Chondrocyte (in vitro differentiated cells): Measurements from ENCODE around the gene MFSD2A. TPM values are rescaled to one million over a fixed set of nuclear protein-coding genes. Genes with fewer than 3 reads are reported as not detected.
"Not testable (repeated sequence)": the region's sequence is repeated elsewhere in the genome, so short reads cannot be mapped to it uniquely, and the experiment has no call there.

Source experiments
- DNase-seq: peaks from one replicate; pipeline ENCODE4 v3.0.0; 2021; ENCODE audit warnings: mixed read lengths, low spot score
- H3K27ac Mint-ChIP-seq: one replicate; pipeline ENCODE4 v1.8.0; 2021; ENCODE audit warnings: mild to moderate bottlenecking, moderate library complexity, mixed read lengths; ENCODE audit not compliant: unreplicated experiment
- H3K27me3 Mint-ChIP-seq: 2 replicates; pipeline ENCODE4 v1.8.0; 2021; ENCODE audit warnings: low read depth, mixed read lengths
- H3K36me3 Mint-ChIP-seq: 2 replicates; pipeline ENCODE4 v1.8.0; 2021; ENCODE audit warnings: low read depth, mixed read lengths
- H3K4me1 Mint-ChIP-seq: 2 replicates; pipeline ENCODE4 v1.8.0; 2021; ENCODE audit warnings: low read depth, mild to moderate bottlenecking, mixed read lengths
- H3K4me3 Mint-ChIP-seq: one replicate; pipeline ENCODE4 v1.8.0; 2021; ENCODE audit warnings: mild to moderate bottlenecking, moderate library complexity, mixed read lengths; ENCODE audit not compliant: unreplicated experiment
- H3K9me3 Mint-ChIP-seq: 2 replicates; pipeline ENCODE4 v1.8.0; 2021; ENCODE audit warnings: low read depth, mixed read lengths
- total RNA-seq: library from RNA; stranded (reverse); gene quantifications from 3 replicates; pipeline ENCODE4 v1.2.1, GENCODE V29; 2021
- TF ChIP-seq, protein P1 (sequence below): fragments of 200-600 bp; sonication (generic); IDR thresholded peaks from 2 replicates; pipeline ENCODE4 v1.5.0; 2021; ENCODE audit warnings: antibody characterized with exemption, mild to moderate bottlenecking, moderate library complexity

The MFSD2A gene
- total RNA-seq, 1 donor from 2014 or later: 1.4 TPM

DNA sequence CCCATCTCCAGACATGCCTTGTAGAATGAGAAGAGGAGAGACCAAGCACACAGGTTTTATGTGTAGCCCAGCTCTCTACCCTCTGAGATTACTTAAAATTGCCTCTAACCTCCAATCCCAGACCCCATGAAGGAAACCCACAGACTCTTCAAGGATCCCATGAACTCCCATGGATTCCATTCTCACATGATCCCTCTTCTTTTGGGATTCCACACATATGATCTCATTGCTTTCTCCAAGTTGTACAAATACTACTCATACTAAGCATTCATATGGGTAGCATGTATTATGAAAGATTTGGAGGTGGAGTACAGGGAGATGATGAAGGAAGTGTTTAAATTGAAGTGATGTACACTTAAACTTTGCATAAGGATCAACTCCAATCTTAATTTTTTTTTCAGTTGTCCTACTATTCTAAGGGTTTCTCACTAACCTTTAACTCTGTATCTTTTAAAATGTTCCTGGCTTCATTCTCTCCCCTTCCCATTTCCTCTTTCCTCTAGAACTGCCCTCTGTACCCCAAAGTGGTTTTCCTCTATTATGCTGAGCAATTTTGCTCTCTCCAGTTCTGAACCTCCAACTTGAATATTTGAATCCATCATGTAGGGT, 41.6 kb downstream of the MFSD2A start:
- DNase-seq: no peak
- H3K9me3 Mint-ChIP-seq: no peaks in the 10 kb centered on the region
- no peaks in the 10 kb centered on the region for H3K36me3 Mint-ChIP-seq
- no peak overlapping the region for H3K4me3 Mint-ChIP-seq
- no peak overlapping the region for H3K27ac Mint-ChIP-seq
- H3K27me3 Mint-ChIP-seq: no peaks in the 10 kb centered on the region
- no peaks in the 10 kb centered on the region for H3K4me1 Mint-ChIP-seq
- TF ChIP-seq, protein P1, sequence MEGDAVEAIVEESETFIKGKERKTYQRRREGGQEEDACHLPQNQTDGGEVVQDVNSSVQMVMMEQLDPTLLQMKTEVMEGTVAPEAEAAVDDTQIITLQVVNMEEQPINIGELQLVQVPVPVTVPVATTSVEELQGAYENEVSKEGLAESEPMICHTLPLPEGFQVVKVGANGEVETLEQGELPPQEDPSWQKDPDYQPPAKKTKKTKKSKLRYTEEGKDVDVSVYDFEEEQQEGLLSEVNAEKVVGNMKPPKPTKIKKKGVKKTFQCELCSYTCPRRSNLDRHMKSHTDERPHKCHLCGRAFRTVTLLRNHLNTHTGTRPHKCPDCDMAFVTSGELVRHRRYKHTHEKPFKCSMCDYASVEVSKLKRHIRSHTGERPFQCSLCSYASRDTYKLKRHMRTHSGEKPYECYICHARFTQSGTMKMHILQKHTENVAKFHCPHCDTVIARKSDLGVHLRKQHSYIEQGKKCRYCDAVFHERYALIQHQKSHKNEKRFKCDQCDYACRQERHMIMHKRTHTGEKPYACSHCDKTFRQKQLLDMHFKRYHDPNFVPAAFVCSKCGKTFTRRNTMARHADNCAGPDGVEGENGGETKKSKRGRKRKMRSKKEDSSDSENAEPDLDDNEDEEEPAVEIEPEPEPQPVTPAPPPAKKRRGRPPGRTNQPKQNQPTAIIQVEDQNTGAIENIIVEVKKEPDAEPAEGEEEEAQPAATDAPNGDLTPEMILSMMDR: no peak

DNA sequence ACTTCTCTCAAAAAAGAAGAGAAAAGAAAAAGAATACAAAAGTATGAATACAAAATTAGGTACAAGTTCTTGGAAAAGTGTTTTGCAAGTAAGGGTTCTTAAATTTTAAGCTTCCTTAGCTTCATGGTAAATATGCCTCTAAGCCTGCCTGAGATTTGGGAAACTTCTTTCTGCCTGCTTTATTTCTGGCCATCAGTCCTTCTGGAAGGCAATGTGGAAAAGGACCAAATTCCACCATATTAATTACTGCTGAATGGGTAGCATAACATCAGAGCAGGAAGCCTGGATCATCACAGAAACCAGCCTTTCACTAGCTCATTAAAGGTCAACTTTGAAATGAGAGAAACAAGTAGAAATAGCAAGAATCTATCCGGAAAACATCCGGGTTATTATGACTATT, 46.5 kb downstream of the MFSD2A start:
- H3K4me3 Mint-ChIP-seq: no peak overlapping the region
- no peaks in the 10 kb centered on the region for H3K27me3 Mint-ChIP-seq
- peaks cover 8% of the 10 kb centered on the region for H3K4me1 Mint-ChIP-seq
- no peak for DNase-seq
- TF ChIP-seq, protein P1: no peak
- no peaks in the 10 kb centered on the region for H3K36me3 Mint-ChIP-seq
- no peak overlapping the region for H3K27ac Mint-ChIP-seq
- H3K9me3 Mint-ChIP-seq: no peaks in the 10 kb centered on the region

DNA sequence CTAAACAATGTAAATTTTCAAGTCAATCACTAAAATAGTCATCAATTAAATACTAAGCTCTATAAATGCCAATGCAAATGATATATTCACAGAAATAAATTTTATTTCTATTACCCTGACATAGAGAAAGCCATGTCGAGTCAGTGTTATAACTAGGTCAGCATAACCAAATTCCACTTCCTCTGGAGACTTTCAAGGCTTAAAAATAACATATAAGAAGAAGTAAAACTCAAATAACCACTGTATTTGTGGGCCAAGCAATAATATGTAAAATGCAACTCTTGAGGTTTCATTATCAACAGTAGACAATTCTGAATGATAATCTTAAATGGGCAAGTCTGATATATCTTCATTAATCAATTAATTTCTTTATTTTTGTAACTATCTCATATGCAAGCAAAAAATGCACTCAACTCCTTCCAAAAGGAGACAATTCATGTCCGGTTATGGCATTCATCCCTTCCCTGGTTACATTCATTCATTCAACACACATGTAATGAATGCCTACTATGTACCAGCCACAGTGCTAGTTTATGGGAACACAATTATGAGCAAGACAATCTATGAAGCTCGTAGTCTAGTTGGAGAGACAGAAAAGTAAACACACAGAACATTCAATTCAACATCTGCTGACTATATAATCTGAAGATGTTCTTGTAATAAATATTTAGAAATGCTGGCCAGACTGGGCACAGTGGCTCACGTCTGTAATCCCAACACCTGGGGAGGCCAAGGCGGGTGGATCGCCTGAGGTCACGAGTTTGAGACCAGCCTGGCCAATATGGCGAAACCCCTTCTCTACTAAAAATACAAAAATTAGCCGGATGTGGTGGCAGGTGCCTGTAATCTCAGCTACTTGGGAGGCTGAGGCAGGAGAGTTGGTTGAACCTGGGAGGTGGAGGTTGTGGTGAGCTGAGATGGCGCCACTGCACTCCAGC, 48.5 kb downstream of the MFSD2A start:
- Mint-ChIP-seq H3K36me3 (no peaks in the 10 kb centered on the region), H3K9me3 (no peaks in the 10 kb centered on the region), H3K4me1 (peaks cover 8% of the 10 kb centered on the region), H3K27me3 (no peaks in the 10 kb centered on the region), H3K4me3 (no peak overlapping the region), H3K27ac (no peak overlapping the region)
- no peak for DNase-seq
- TF ChIP-seq, protein P1: no peak

DNA sequence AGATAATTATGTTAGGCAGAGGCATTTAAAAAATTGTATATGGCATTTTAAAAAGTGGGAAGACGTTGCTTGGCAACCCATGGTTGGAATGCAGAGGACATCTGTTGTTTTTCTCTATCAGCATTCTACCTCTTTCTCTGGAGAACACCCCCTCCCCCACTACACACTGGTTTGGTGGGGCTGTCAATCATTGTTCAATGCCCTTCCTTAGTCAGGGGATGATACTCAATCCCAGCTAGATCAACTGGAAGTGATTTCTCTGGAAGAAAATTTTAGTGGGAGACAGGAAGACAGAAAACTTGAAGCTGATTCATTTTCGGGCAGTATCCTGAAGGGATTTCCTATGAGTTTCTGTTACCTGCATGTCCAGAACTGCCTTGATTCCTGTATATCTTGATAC, 49.9 kb downstream of the MFSD2A start:
- Mint-ChIP-seq H3K9me3 (no peaks in the 10 kb centered on the region), H3K27ac (no peak overlapping the region), H3K27me3 (no peaks in the 10 kb centered on the region), H3K4me1 (peaks cover 8% of the 10 kb centered on the region), H3K4me3 (no peak overlapping the region), H3K36me3 (no peaks in the 10 kb centered on the region)
- TF ChIP-seq, protein P1: no peak
- no peak for DNase-seq

DNA sequence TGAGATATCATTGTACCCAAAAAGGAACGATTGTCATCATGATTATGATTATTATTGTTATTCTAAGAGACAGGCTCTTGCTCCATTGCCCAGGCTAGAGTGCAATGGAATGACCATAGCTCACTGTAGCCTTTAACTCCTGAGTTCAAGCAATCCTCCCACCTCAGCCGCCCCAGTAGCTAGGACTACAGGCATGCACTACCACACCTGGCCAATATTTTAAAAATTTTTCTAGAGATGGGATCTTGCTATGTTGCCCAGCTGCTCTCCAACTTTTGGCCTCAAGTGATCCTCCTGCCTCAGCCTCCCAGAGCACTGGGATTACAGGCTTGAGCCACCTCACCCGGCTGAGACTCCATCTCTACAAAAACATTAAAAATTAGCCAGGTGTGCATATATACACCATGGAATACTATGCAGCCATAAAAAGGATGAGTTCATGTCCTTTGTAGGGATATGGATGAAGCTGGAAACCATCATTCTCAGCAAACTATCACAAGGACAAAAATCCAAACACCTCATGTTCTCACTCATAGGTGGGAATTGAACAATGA, 52.6 kb downstream of the MFSD2A start:
- not testable (repeated sequence) for H3K9me3 Mint-ChIP-seq, H3K27ac Mint-ChIP-seq, H3K36me3 Mint-ChIP-seq, H3K4me1 Mint-ChIP-seq, H3K27me3 Mint-ChIP-seq, DNase-seq, H3K4me3 Mint-ChIP-seq
